Large intestine (tissue), 12 donors: Measurements from ENCODE around the gene POLR2A. TPM values are rescaled to one million over a fixed set of nuclear protein-coding genes. Genes with fewer than 3 reads are reported as not detected.

Experiments used
- DNase-seq, 2 donors: peaks; one replicate each; pipeline versions ENCODE4 v3.0.0 to v3.0.0-alpha.2; 2013
- H3K27ac ChIP-seq: one replicate; pipeline ENCODE4 v1.5.1; 2013; ENCODE audit warnings: low read length
- H3K27me3 ChIP-seq: 2 replicates; pipeline ENCODE4 v1.6.1; 2013; ENCODE audit warnings: low read length; ENCODE audit not compliant: control insufficient read depth, insufficient read depth
- H3K36me3 ChIP-seq: 2 replicates; pipeline ENCODE4 v1.6.1; 2013; ENCODE audit warnings: low read length; ENCODE audit not compliant: control insufficient read depth, insufficient read depth
- H3K4me1 ChIP-seq: one replicate; pipeline ENCODE4 v1.6.1; 2013; ENCODE audit warnings: low read length; ENCODE audit not compliant: control insufficient read depth, insufficient read depth
- H3K4me3 ChIP-seq: one replicate; pipeline ENCODE4 v1.5.1; 2013; ENCODE audit warnings: low read length
- H3K9me3 ChIP-seq: one replicate; pipeline ENCODE4 v1.6.1; 2013; ENCODE audit warnings: mild to moderate bottlenecking, low read depth, low read length, moderate library complexity; ENCODE audit not compliant: control insufficient read depth
- WGBS: methylation state at CpG from one replicate; pipeline ENCODE4 v1.1.5; 2013; ENCODE audit warnings: low lambda C conversion rate; ENCODE audit not compliant: insufficient coverage; 5-methylcytosine and 5-hydroxymethylcytosine counted together
- long read RNA-seq, 11 donors: transcript quantifications; one replicate each; lab custom pipeline, GENCODE V29; 2026
- polyA plus RNA-seq: library from polyadenylated mRNA; unstranded; fragments of 120-200 nt; gene quantifications from one replicate; pipeline ENCODE4 v1.2.1, GENCODE V29; 2013

Gene POLR2A
- 98.7 TPM for polyA plus RNA-seq
- long read RNA-seq, donor 1, full-length matches to known transcripts: 6 of 35 reads
- long read RNA-seq, donor 1, partial matches to known transcripts: 29 of 35 reads
- long read RNA-seq, donor 1, other reads (novel, unspliced or antisense): 0 of 35 reads
- long read RNA-seq, donor 2, full-length matches to known transcripts: 7 of 78 reads
- long read RNA-seq, donor 2, partial matches to known transcripts: 71 of 78 reads
- long read RNA-seq, donor 2, other reads (novel, unspliced or antisense): 0 of 78 reads
- long read RNA-seq, donor 3: 0 reads
- long read RNA-seq, donor 4: 0 reads
- long read RNA-seq, donor 5, full-length matches to known transcripts: 1 of 31 reads
- long read RNA-seq, donor 5, partial matches to known transcripts: 30 of 31 reads
- long read RNA-seq, donor 5, other reads (novel, unspliced or antisense): 0 of 31 reads
- long read RNA-seq, donor 6, full-length matches to known transcripts: 7 of 34 reads
- long read RNA-seq, donor 6, partial matches to known transcripts: 27 of 34 reads
- long read RNA-seq, donor 6, other reads (novel, unspliced or antisense): 0 of 34 reads
- long read RNA-seq, donor 7, full-length matches to known transcripts: 1 of 18 reads
- long read RNA-seq, donor 7, partial matches to known transcripts: 17 of 18 reads
- long read RNA-seq, donor 7, other reads (novel, unspliced or antisense): 0 of 18 reads
- long read RNA-seq, donor 8, full-length matches to known transcripts: 8 of 76 reads
- long read RNA-seq, donor 8, partial matches to known transcripts: 68 of 76 reads
- long read RNA-seq, donor 8, other reads (novel, unspliced or antisense): 0 of 76 reads
- long read RNA-seq, donor 9, full-length matches to known transcripts: 3 of 34 reads
- long read RNA-seq, donor 9, partial matches to known transcripts: 31 of 34 reads
- long read RNA-seq, donor 9, other reads (novel, unspliced or antisense): 0 of 34 reads
- long read RNA-seq, donor 10, full-length matches to known transcripts: 8 of 44 reads
- long read RNA-seq, donor 10, partial matches to known transcripts: 36 of 44 reads
- long read RNA-seq, donor 10, other reads (novel, unspliced or antisense): 0 of 44 reads
- long read RNA-seq, donor 11, full-length matches to known transcripts: 7 of 22 reads
- long read RNA-seq, donor 11, partial matches to known transcripts: 15 of 22 reads
- long read RNA-seq, donor 11, other reads (novel, unspliced or antisense): 0 of 22 reads

- Histone ChIP-seq H3K4me3 (peak within 1 kb of the TSS; percentile 86), H3K27me3 (no peaks in the 10 kb centered on the region), H3K27ac (peak within 1 kb of the TSS; percentile 100), H3K9me3 (no peaks in the 10 kb centered on the region), H3K36me3 (peaks cover 2% of the 10 kb centered on the region), H3K4me1 (peaks cover 52% of the 10 kb centered on the region)
- WGBS: 0% methylated on average over 3 of the region's 64 CpGs
- peak; percentile 99 to 100 for DNase-seq
Measured at GRCh38 chr17:7484067-7484918, at the start of gene POLR2A. TSS of gene POLR2A (plus strand) at chr17:7484366.

DNA sequence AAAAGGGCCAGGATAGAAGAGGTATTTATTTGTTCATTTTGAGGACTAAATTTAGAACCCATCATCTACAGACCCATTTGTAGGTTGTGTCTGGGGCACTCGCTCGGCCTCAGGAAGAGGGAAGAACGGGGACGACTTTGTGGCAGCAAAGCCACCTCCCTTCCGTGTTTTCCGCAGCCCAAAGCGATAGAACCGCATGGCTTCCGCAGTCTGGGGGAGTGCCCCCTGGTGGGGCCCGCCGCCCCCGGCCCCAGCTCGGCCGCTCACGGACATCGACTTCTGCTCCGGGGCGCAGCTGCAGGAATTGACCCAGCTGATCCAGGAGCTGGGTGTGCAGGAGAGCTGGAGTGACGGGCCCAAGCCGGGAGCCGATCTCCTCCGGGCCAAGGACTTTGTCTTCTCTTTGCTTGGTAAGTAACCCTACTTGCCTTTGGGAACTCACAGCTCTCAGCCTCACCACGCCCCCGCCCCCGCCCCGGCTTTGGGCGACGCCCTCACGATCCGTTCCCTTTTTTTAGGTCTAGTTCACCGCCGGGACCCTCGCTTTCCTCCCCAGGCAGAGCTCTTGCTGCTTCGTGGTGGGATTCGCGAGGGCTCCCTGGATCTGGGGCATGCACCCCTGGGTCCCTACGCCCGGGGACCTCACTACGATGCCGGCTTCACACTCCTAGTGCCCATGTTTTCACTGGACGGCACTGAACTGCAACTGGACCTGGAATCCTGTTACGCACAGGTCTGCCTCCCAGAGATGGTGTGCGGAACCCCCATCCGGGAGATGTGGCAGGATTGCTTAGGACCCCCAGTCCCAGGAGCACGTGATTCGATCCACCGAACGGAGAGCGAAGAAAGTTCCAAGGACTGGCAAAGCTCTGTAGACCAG lies 48.2 kb upstream of the POLR2A start:
- Histone ChIP-seq H3K27ac (peak overlapping the region; percentile 45), H3K27me3 (peaks cover 45% of the 10 kb centered on the region), H3K9me3 (no peaks in the 10 kb centered on the region), H3K36me3 (no peaks in the 10 kb centered on the region), H3K4me3 (peak overlapping the region; percentile 40), H3K4me1 (peaks cover 29% of the 10 kb centered on the region)
- DNase-seq: peak; percentile 30 to 77
- WGBS: no CpG with 5 or more reads among the region's 49 CpGs

GRCh38 chr17:7436556-7437368 lies 47.4 kb upstream of the POLR2A start:
- no CpG with 5 or more reads among the region's 92 CpGs for WGBS
- H3K27ac ChIP-seq: peak overlapping the region; percentile 45
- peaks cover 54% of the 10 kb centered on the region for H3K27me3 ChIP-seq
- H3K4me1 ChIP-seq: peaks cover 29% of the 10 kb centered on the region
- no peaks in the 10 kb centered on the region for H3K36me3 ChIP-seq
- peak overlapping the region; percentile 40 for H3K4me3 ChIP-seq
- no peaks in the 10 kb centered on the region for H3K9me3 ChIP-seq
- DNase-seq: peak; percentile 89 to 91

GRCh38 chr17:7437369-7437863 lies 46.8 kb upstream of the POLR2A start:
- H3K9me3 ChIP-seq: no peaks in the 10 kb centered on the region
- no peak overlapping the region for H3K27ac ChIP-seq
- no peaks in the 10 kb centered on the region for H3K36me3 ChIP-seq
- no peak for DNase-seq
- peaks cover 60% of the 10 kb centered on the region for H3K27me3 ChIP-seq
- peaks cover 29% of the 10 kb centered on the region for H3K4me1 ChIP-seq
- WGBS: no CpG with 5 or more reads among the region's 31 CpGs
- peak overlapping the region; percentile 33 for H3K4me3 ChIP-seq

- peak overlapping the region; percentile 26 for H3K4me3 ChIP-seq
- H3K27me3 ChIP-seq: peaks cover 67% of the 10 kb centered on the region
- H3K4me1 ChIP-seq: peaks cover 29% of the 10 kb centered on the region
- no peaks in the 10 kb centered on the region for H3K36me3 ChIP-seq
- WGBS: 22% methylated on average over 7 of the region's 48 CpGs
- DNase-seq: peak in 1 of 2 donors; percentile 64
- no peaks in the 10 kb centered on the region for H3K9me3 ChIP-seq
- H3K27ac ChIP-seq: no peak overlapping the region
Measured at GRCh38 chr17:7437950-7438614, 46.1 kb upstream of the POLR2A start.

GRCh38 chr17:7438656-7439460 lies 45.3 kb upstream of the POLR2A start:
- Histone ChIP-seq H3K4me3 (peak overlapping the region; percentile 26), H3K27me3 (peaks cover 68% of the 10 kb centered on the region), H3K27ac (no peak overlapping the region), H3K4me1 (peaks cover 29% of the 10 kb centered on the region), H3K36me3 (no peaks in the 10 kb centered on the region), H3K9me3 (no peaks in the 10 kb centered on the region)
- no peak for DNase-seq
- WGBS: 50% methylated on average over 1 of the region's 11 CpGs

- H3K4me1 ChIP-seq: peaks cover 29% of the 10 kb centered on the region
- H3K36me3 ChIP-seq: no peaks in the 10 kb centered on the region
- peak in 1 of 2 donors; percentile 30 for DNase-seq
- no CpG with 5 or more reads among the region's 50 CpGs for WGBS
- no peaks in the 10 kb centered on the region for H3K9me3 ChIP-seq
- peaks cover 71% of the 10 kb centered on the region for H3K27me3 ChIP-seq
- H3K27ac ChIP-seq: no peak within 1 kb of the TSS
- peak within 1 kb of the TSS; percentile 36 for H3K4me3 ChIP-seq
Measured at GRCh38 chr17:7439462-7440112, 44.6 kb upstream of the POLR2A start, which contains the start of gene FGF11. TSS of gene FGF11 (plus strand) at chr17:7439512. CDS start at chr17:7439621, 109 bp downstream.
